A549 (cell line): ENCODE measurements around the gene TMC6. TPM values are rescaled to one million over a fixed set of nuclear protein-coding genes. Genes with fewer than 3 reads are reported as not detected.

Experiments used
- ATAC-seq, 2 experiments: fragments of 200-7000 bp in 1 of 2; fragments of >200 bp in 1 of 2; cut with Nextera tagmentation in 1 of 2; cut with Tn5 transposase in 1 of 2; 3 replicates each; pipeline versions ENCODE4 v1.8.0 to v1.9.1; 2018 to 2020; ENCODE audit warnings: mild to moderate bottlenecking in 1 of 2, moderate library complexity in 1 of 2
- CTCF ChIA-PET: fragments of 300-600 bp; sonication (Branson Sonifier 250); formaldehyde crosslinking; extraction: SDS; loops from one replicate; lab custom pipeline; 2021; ENCODE audit warnings: antibody characterized with exemption, inconsistent platforms; lab: Yijun Ruan, JAX
- POLR2A ChIA-PET: fragments of 350-600 bp; formaldehyde crosslinking; extraction: SDS; loops from one replicate; lab custom pipeline; 2021; ENCODE audit warnings: antibody characterized with exemption, inconsistent platforms; lab: Yijun Ruan, JAX
- DNase-seq, 2 experiments: peaks; one replicate each; pipeline versions ENCODE4 v3.0.0 to v3.0.0-alpha.2; 2011 to 2016; ENCODE audit warnings: low read depth in 1 of 2, low spot score in 1 of 2
- FAIRE-seq: peaks from 2 replicates; lab custom pipeline; 2011; peaks lifted over from hg19 to GRCh38; lab: Jason Lieb, UNC
- H3K27ac ChIP-seq, 2 experiments: fragments of >200 bp; sonication (Bioruptor Twin); formaldehyde crosslinking; 3 replicates each; pipeline ENCODE4 v1.5.1; 2016 to 2017
- H3K4me1 ChIP-seq: fragments of >200 bp; sonication (Bioruptor Twin); formaldehyde crosslinking; 3 replicates; pipeline ENCODE4 v1.6.1; 2016
- H3K4me2 ChIP-seq: fragments of >200 bp; sonication (Bioruptor Twin); formaldehyde crosslinking; 3 replicates; pipeline ENCODE4 v1.6.1; 2016
- H3K4me3 ChIP-seq: fragments of >200 bp; sonication (Bioruptor Twin); formaldehyde crosslinking; 3 replicates; pipeline ENCODE4 v1.5.1; 2016
- H3K9me3 ChIP-seq: fragments of >200 bp; sonication (Bioruptor Twin); formaldehyde crosslinking; 3 replicates; pipeline ENCODE4 v1.6.1; 2016
- BHLHE40 ChIP-seq: IDR thresholded peaks from 2 replicates; pipeline ENCODE4 v1.6.1; 2012; ENCODE audit warnings: low read depth, low read length, inconsistent platforms
- CHD2 ChIP-seq: fragments of 150-350 bp; IDR thresholded peaks from 2 replicates; pipeline ENCODE4 v1.6.1; 2014; ENCODE audit warnings: low read length; ENCODE audit not compliant: partially characterized antibody
- EP300 ChIP-seq, 2 experiments: fragments of >200 bp; sonication (Bioruptor Twin); formaldehyde crosslinking; IDR thresholded peaks; 2 replicates in 1 of 2; 3 replicates in 1 of 2; pipeline ENCODE4 v1.6.1; 2016 to 2017
- HOXA7 ChIP-seq: fragments of 250-450 bp; sonication (Bioruptor Pico); IDR thresholded peaks from 2 replicates; pipeline ENCODE4 v1.5.0; 2020; ENCODE audit warnings: mild to moderate bottlenecking, moderate library complexity
- JUN ChIP-seq, 2 experiments: fragments of >200 bp; sonication (Bioruptor Twin); formaldehyde crosslinking; IDR thresholded peaks; 2 replicates in 1 of 2; 3 replicates in 1 of 2; pipeline ENCODE4 v1.6.1; 2016 to 2017
- KDM1A ChIP-seq: fragments of 200-600 bp; sonication (generic); IDR thresholded peaks from 2 replicates; pipeline ENCODE4 v1.6.1; 2016; ENCODE audit warnings: low read depth, mild to moderate bottlenecking
- NR3C1 ChIP-seq: fragments of >200 bp; sonication (Bioruptor Twin); formaldehyde crosslinking; IDR thresholded peaks from 3 replicates; pipeline ENCODE4 v1.6.1; 2017
- PBX3 ChIP-seq: IDR thresholded peaks from 2 replicates; pipeline ENCODE4 v1.6.1; 2012
- RCOR1 ChIP-seq: fragments of 150-350 bp; IDR thresholded peaks from 2 replicates; pipeline ENCODE4 v1.6.1; 2014; ENCODE audit warnings: antibody characterized with exemption, low read length, low read depth
- SREBF2 ChIP-seq: fragments of 450-650 bp; IDR thresholded peaks from 2 replicates; pipeline ENCODE4 v1.6.1; 2014; ENCODE audit warnings: mild to moderate bottlenecking, moderate library complexity
- TFCP2L1 ChIP-seq: fragments of 250-450 bp; sonication (Bioruptor Pico); IDR thresholded peaks from 2 replicates; pipeline ENCODE4 v1.5.0; 2021; ENCODE audit warnings: mild to moderate bottlenecking
- ZNF302 ChIP-seq: fragments of 250-450 bp; sonication (Bioruptor Pico); IDR thresholded peaks from 2 replicates; pipeline ENCODE4 v1.9.0; 2021; ENCODE audit warnings: inconsistent platforms, mild to moderate bottlenecking, moderate library complexity
- WGBS: methylation state at CpG from one replicate; pipeline ENCODE4 v1.1.6; 2017; ENCODE audit errors: missing lambda C conversion rate; 5-methylcytosine and 5-hydroxymethylcytosine counted together
- polyA plus RNA-seq, 4 experiments: library from polyadenylated mRNA; depleted of rRNA in 3 of 4; stranded (reverse); fragments of >200 nt; fragmentation: RNase III in 1 of 4; extraction: RNeasy Plus Mini Kit Qiagen cat#74134 plus additional on column Dnase treatment in 1 of 4; gene quantifications; 2 replicates in 3 of 4; 3 replicates in 1 of 4; pipeline ENCODE4 v1.2.3, GENCODE V29; 2011 to 2017
- small RNA-seq, 6 experiments: library from RNA; depleted of rRNA; stranded (forward); fragments of <200 nt; gene quantifications; one replicate each; pipeline ENCODE3, GENCODE V24; 2012
- TF ChIP-seq, protein P1 (sequence below): fragments of >200 bp; sonication (Bioruptor Twin); formaldehyde crosslinking; IDR thresholded peaks from 3 replicates; pipeline ENCODE4 v1.6.1; 2016
- TF ChIP-seq, protein P2 (sequence below): fragments of >200 bp; sonication (Bioruptor Twin); formaldehyde crosslinking; IDR thresholded peaks from 3 replicates; pipeline ENCODE4 v1.5.1; 2016

The TMC6 gene
- polyA plus RNA-seq, 2 of the 4 experiments (the other 2 are of a cell fraction), result 4.7 to 9.4 TPM

DNA sequence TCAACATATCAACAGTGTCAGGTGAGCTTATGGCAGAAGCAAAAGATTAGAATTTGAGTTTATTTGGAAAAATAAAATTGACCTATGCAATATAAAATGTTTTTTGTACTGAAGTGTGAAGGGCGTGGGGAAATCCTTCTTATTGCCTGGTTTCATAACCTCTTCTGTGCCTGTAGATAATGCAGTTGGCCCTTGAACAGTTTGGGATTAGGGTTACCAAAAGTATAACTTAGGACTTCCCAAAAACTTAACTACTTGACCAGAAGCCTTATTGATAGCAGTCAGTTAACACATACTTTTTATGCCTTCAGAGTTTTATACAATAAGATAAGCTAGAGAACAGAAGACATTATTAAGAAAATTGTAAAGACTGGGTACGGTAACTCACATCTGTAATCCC lies 66.0 kb downstream of the TMC6 start:
- Histone ChIP-seq H3K9me3 (no peaks in the 10 kb centered on the region), H3K27ac (no peak overlapping the region), H3K4me3 (no peak overlapping the region), H3K4me2 (no peak overlapping the region), H3K4me1 (no peaks in the 10 kb centered on the region)
- no peak for DNase-seq
- FAIRE-seq, result peak; percentile 82
- POLR2A ChIA-PET, result no interaction called here
- CTCF ChIA-PET, result interaction anchor here (1.2 to 1.3 kb wide), 3 partner anchors 22 to 43 kb away, joined by 3 to 5 read pairs (median 4); no protein-coding TSS in a partner anchor
- no peak for ATAC-seq
- TF ChIP-seq BHLHE40 (no peak), SREBF2 (no peak), PBX3 (no peak), NR3C1 (no peak), ZNF302 (no peak), TFCP2L1 (CRISPR knock-in tag) (no peak), JUN (IDR thresholded peaks at IDR 0.05) (no peak), RCOR1 (no peak), KDM1A (no peak), CHD2 (no peak), HOXA7 (no peak), EP300 (IDR thresholded peaks at IDR 0.05) (no peak)
- TF ChIP-seq, protein P1, sequence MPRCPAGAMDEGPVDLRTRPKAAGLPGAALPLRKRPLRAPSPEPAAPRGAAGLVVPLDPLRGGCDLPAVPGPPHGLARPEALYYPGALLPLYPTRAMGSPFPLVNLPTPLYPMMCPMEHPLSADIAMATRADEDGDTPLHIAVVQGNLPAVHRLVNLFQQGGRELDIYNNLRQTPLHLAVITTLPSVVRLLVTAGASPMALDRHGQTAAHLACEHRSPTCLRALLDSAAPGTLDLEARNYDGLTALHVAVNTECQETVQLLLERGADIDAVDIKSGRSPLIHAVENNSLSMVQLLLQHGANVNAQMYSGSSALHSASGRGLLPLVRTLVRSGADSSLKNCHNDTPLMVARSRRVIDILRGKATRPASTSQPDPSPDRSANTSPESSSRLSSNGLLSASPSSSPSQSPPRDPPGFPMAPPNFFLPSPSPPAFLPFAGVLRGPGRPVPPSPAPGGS, result no peak
- TF ChIP-seq, protein P2, sequence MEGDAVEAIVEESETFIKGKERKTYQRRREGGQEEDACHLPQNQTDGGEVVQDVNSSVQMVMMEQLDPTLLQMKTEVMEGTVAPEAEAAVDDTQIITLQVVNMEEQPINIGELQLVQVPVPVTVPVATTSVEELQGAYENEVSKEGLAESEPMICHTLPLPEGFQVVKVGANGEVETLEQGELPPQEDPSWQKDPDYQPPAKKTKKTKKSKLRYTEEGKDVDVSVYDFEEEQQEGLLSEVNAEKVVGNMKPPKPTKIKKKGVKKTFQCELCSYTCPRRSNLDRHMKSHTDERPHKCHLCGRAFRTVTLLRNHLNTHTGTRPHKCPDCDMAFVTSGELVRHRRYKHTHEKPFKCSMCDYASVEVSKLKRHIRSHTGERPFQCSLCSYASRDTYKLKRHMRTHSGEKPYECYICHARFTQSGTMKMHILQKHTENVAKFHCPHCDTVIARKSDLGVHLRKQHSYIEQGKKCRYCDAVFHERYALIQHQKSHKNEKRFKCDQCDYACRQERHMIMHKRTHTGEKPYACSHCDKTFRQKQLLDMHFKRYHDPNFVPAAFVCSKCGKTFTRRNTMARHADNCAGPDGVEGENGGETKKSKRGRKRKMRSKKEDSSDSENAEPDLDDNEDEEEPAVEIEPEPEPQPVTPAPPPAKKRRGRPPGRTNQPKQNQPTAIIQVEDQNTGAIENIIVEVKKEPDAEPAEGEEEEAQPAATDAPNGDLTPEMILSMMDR, result no peak
- 86% methylated on average over 2 of the region's 2 CpGs for WGBS

Small RNA genes within 50 kb of the gene (small RNA-seq; reads per million reads assigned to genes)
- gene RNU6-625P, result 0 to 0.43 (median 0) reads per million in 6 experiments

Other genes starting within 250 kb of the TMC6 start
- gene TNRC6C, start 170.1 kb downstream of the TMC6 start, polyA plus RNA-seq (2011; rRNA removed), result 1.3 and 3.4 TPM in 2 replicates
- 1.7 to 2.4 TPM (median 1.9 TPM) in 3 replicates for gene TNRC6C, start 170.1 kb downstream of the TMC6 start, polyA plus RNA-seq (2017; fragmentation: RNase III; extraction: RNeasy Plus Mini Kit Qiagen cat#74134 plus additional on column Dnase treatment)
- gene TMC8, start 2.0 kb upstream of the TMC6 start, polyA plus RNA-seq (2011; rRNA removed), result 0.14 and 0.19 TPM in 2 replicates
- gene TMC8, start 2.0 kb upstream of the TMC6 start, polyA plus RNA-seq (2017; fragmentation: RNase III; extraction: RNeasy Plus Mini Kit Qiagen cat#74134 plus additional on column Dnase treatment), result 0.16 to 0.32 TPM (median 0.26 TPM) in 3 replicates
- gene C17orf99, start 17.6 kb upstream of the TMC6 start, polyA plus RNA-seq (2011; rRNA removed), result not detected in 2 replicates
- gene C17orf99, start 17.6 kb upstream of the TMC6 start, polyA plus RNA-seq (2017; fragmentation: RNase III; extraction: RNeasy Plus Mini Kit Qiagen cat#74134 plus additional on column Dnase treatment), result not detected in 3 replicates
- gene SYNGR2, start 39.8 kb upstream of the TMC6 start, polyA plus RNA-seq (2011; rRNA removed), result 113 and 133 TPM in 2 replicates
- gene SYNGR2, start 39.8 kb upstream of the TMC6 start, polyA plus RNA-seq (2017; fragmentation: RNase III; extraction: RNeasy Plus Mini Kit Qiagen cat#74134 plus additional on column Dnase treatment), result 102 to 108 TPM (median 106 TPM) in 3 replicates
- gene TK1, start 58.3 kb upstream of the TMC6 start, polyA plus RNA-seq (2011; rRNA removed), result 86.1 and 90.9 TPM in 2 replicates
- 342 to 380 TPM (median 355 TPM) in 3 replicates for gene TK1, start 58.3 kb upstream of the TMC6 start, polyA plus RNA-seq (2017; fragmentation: RNase III; extraction: RNeasy Plus Mini Kit Qiagen cat#74134 plus additional on column Dnase treatment)
- gene AFMID, start 58.6 kb upstream of the TMC6 start, polyA plus RNA-seq (2011; rRNA removed), result 33.4 and 59.8 TPM in 2 replicates
- gene AFMID, start 58.6 kb upstream of the TMC6 start, polyA plus RNA-seq (2017; fragmentation: RNase III; extraction: RNeasy Plus Mini Kit Qiagen cat#74134 plus additional on column Dnase treatment), result 43.4 to 46.0 TPM (median 45.2 TPM) in 3 replicates
- 45.4 and 51.9 TPM in 2 replicates for gene BIRC5, start 85.5 kb upstream of the TMC6 start, polyA plus RNA-seq (2011; rRNA removed)
- gene BIRC5, start 85.5 kb upstream of the TMC6 start, polyA plus RNA-seq (2017; fragmentation: RNase III; extraction: RNeasy Plus Mini Kit Qiagen cat#74134 plus additional on column Dnase treatment), result 93.5 to 116 TPM (median 109 TPM) in 3 replicates
- not detected in 2 replicates for gene TMEM235, start 102.9 kb upstream of the TMC6 start, polyA plus RNA-seq (2011; rRNA removed)
- not detected in 3 replicates for gene TMEM235, start 102.9 kb upstream of the TMC6 start, polyA plus RNA-seq (2017; fragmentation: RNase III; extraction: RNeasy Plus Mini Kit Qiagen cat#74134 plus additional on column Dnase treatment)
- 13.3 and 14.7 TPM in 2 replicates for gene SOCS3, start 231.3 kb upstream of the TMC6 start, polyA plus RNA-seq (2011; rRNA removed)
- gene SOCS3, start 231.3 kb upstream of the TMC6 start, polyA plus RNA-seq (2017; fragmentation: RNase III; extraction: RNeasy Plus Mini Kit Qiagen cat#74134 plus additional on column Dnase treatment), result 10.9 to 13.5 TPM (median 11.5 TPM) in 3 replicates
- gene PGS1, start 249.9 kb upstream of the TMC6 start, polyA plus RNA-seq (2011; rRNA removed), result 29.5 and 29.6 TPM in 2 replicates
- gene PGS1, start 249.9 kb upstream of the TMC6 start, polyA plus RNA-seq (2017; fragmentation: RNase III; extraction: RNeasy Plus Mini Kit Qiagen cat#74134 plus additional on column Dnase treatment), result 23.4 to 27.0 TPM (median 23.7 TPM) in 3 replicates